Mucosa of gallbladder (tissue), 1 donor: ENCODE results near the gene GTSF1L. TPM values are rescaled to one million over a fixed set of nuclear protein-coding genes. Genes with fewer than 3 reads are reported as not detected.

Experiments used
- DNase-seq: peaks from one replicate; pipeline ENCODE4 v3.0.0-alpha.2; 2020; ENCODE audit warnings: low spot score
- total RNA-seq: library from RNA; stranded (reverse); gene quantifications from one replicate; pipeline ENCODE4 v1.2.1, GENCODE V29; 2021
- donor health status: DM: no; HTN: no; CAD: no.

GTSF1L gene
- total RNA-seq, 1 donor from 2014 or later: not detected

DNA sequence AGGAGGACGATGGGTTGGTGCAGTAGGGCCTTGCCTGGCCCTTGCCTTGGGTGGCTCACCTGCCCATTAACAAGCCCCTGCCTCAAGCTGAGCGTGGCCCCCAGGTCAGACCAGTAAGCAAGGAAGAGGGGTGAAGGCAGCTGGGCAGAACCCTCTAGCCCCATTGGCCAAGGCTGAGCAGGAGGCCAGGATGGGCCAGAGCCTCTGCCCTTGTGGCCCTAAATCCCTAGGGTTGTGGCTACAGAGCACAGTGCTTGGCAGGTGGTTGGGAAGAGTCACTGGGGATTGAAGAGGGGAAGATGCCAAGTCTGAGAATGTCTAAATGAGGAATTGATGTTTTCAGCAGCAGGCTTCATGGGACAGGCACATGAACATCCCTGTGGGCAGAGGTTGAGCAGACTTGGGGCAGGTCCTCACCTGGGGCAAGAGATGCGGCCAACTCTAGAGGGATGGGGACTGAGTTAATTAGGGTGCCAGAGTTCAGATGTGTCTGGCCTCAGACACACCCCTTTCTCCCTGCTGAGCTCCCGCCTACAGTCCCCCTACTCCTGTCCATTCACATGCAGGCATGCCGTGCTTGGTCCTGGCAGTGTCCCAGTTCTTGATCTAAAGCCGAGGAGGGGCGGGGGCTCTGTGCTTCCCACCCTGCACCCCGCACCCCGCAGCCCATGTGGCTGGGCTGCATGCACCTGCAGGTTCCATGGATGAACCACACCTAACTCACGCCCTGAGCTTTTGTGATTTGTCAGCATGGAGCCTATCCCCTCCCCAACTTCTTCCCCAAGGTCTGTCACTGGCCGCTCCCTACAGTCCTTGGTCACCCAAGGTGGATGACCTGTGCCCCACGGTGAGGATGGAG, 9.8 kb downstream of the GTSF1L start:
- DNase-seq: no peak

GRCh38 chr20:43716123-43716522, 10.7 kb downstream of the GTSF1L start:
- DNase-seq: no peak

- DNase-seq: no peak
Measured at GRCh38 chr20:43715511-43715910, 11.3 kb downstream of the GTSF1L start.

- DNase-seq: no peak
Measured at GRCh38 chr20:43715044-43715443, 11.8 kb downstream of the GTSF1L start.

GRCh38 chr20:43711098-43711654, 15.6 kb downstream of the GTSF1L start:
- DNase-seq: no peak

DNA sequence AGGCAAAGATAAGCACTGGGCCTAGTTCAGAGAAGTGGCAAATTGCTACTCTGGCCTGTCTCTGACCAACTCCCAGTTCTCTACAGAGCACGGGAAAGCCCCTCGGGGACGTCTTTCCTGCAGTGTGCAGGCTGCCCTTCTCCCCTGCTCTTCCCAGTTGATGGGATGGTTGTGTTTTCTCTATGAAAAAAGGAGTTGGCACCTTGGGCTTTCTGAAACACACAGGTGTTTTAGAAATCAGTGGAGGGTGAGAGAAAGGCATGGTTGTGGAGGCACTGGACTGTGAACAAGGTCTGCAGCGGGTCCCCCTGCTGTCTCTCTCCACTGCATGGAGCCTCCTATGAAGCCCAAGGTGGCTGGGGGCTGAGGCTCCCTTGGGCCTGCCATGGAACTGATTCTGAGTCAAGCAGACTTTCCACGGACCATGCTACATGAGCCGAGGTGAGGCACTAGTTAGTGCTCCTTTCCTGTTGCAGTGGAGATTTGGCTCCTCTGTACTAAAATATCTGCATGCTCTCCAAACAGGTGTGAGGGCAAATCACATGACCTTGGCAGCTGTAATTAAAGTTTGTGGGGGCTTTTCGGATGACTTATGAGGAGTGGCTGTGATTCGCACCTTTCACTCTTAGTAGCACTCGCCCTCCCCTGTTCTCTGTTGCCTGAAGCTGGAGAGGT, 16.3 kb downstream of the GTSF1L start:
- DNase-seq: no peak

GRCh38 chr20:43702502-43702901, 24.3 kb downstream of the GTSF1L start:
- no peak for DNase-seq

- no peak for DNase-seq
Measured at GRCh38 chr20:43700627-43701026, 26.2 kb downstream of the GTSF1L start.

- DNase-seq: no peak
Measured at GRCh38 chr20:43699941-43700565, 26.7 kb downstream of the GTSF1L start.

DNA sequence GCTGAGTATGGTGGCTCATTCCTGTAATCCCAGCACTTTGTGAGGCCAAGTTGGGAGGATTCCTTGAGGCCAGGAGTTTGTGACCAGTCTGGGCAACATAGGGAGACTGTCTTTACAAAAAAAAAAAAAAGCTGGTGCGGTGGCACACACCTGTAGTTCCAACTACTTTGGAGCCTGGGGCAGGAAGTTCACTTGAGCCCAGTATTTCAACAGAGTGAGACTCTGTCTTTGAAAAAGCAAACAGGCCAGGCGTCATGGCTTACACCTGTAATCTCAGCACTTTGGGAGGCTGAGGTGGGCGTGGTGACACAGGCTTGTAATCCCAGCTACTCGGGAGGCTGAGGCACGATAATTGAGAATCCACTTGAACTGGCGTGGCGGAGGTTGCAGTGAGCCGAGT, 31.2 kb downstream of the GTSF1L start:
- no peak for DNase-seq

DNA sequence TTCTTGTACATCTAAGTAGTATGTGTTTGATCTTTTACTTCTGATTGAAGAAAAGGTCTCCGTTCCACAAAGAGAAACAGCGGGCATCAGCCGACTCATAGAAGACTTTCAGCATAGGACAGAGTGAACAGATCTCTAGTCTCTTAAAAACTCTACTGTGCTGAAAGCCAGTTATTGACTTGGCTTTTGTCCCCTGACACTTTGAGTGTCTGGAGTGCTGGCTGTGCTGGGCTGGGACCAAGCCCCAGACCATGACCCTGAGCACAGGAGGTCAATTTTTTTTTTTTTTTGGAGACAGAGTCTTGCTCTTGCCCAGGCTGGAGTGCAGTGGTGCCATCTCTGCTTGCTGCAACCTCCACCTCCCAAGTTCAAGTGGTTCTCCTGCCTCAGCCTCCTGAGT, 32.0 kb downstream of the GTSF1L start:
- DNase-seq: no peak

GRCh38 chr20:43691928-43692524, 34.8 kb downstream of the GTSF1L start:
- peak; percentile 25 for DNase-seq

DNA sequence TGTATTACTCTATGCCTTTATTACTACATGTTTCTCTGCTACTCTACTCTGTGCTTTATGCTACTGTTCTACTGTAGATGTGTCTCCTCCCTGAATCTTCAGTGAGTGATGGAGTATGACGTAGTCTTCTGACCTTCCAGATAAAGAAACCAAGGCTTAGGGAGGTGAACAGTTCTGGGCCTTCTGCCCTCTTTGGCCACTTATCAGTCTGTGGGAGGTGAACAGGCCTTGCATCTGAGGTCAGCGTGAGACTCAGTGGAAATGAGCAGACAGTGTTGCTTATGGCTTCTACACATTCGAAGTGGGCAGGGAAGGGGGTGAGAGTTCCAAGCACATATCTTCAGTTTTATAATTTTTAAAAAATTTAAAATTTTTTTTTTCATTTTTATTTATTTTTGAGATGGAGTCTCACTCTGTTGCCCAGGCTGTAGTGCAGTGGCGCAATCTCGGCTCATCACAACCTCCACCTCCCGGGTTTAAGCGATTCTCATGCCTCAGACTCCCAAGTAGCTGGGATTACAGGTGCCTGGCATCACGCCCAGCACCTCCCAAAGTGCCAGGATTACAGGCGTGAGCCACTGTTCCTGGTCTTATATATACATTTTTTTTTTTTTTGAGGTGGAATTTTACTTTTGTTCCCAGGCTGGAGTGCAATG, 35.7 kb downstream of the GTSF1L start:
- no peak for DNase-seq

DNA sequence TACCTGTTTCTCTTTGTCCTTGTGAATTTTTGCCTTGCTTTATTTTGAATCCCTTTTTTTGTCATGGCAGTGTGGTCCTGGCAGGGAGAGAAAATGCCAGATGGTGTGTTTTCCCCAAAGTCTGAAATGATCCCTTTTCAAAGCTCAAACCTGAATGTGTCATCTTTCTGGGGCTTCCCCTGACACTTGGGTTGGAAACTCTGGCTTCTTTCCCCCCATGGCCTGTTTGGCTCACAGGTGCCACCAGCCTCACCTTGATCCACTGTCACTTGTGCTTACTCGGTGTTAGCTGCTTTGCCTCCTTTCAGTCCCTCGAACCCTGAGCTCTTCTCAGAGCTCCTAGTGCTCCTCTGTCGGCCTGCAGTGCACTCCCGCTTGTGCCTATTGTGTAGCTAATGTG, 37.6 kb downstream of the GTSF1L start:
- no peak for DNase-seq

DNA sequence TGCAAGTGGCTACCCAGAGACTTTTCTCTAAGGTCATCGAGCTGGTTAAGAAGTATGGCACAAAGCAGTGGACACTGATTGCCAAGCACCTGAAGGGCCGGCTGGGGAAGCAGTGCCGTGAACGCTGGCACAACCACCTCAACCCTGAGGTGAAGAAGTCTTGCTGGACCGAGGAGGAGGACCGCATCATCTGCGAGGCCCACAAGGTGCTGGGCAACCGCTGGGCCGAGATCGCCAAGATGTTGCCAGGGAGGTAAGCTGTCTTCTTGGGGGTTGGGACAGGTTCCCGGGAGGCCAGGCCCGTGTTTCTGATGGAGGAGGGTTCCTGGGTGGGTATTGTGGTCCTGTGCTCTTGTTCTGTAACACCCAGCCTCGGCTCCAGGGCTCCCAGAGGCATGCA, 40.0 kb downstream of the GTSF1L start:
- no peak for DNase-seq

GRCh38 chr20:43682446-43682845, 44.4 kb downstream of the GTSF1L start:
- DNase-seq: no peak

DNA sequence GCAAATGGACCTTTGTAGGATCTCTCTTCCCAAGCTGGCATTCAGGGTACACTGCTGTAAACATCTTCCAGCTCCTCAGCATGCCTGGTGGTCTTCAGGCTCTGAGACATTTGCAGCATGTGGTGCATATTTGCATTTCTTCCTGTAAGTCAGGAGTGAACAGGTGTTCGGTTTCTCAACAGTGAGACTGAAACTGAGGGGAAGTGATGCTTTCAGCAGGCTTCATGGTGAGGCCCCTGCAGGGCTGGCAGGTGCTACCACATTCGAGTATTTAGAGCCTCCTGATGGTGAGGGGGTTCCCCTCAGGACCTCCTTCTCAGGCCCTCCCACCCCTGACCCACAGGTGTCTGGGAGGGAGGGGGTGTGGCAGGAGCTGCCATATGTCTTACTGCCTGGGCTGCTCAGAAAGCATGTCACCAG, 44.8 kb downstream of the GTSF1L start:
- no peak for DNase-seq

DNA sequence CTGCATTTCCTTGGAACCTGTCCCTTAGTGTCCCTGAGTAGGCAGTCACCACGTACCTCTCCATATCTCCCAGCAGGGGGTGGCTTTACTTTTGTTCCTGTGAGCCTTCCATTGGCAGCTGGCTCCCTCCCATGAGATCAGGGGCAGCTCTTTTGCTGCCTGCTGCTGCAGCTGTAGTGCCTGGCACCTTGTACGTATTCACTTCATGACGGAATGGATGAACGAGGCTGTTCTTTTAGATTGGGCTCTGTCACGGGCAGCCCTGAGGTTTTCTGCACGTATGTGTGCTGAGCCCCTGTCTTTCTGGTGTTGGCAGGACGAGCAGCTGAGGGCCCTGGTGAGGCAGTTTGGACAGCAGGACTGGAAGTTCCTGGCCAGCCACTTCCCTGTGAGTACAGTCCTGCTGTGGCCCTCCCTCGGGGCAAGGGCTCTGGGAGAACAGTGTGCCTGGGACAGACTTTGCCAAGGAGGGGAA, 45.3 kb downstream of the GTSF1L start:
- no peak for DNase-seq

DNA sequence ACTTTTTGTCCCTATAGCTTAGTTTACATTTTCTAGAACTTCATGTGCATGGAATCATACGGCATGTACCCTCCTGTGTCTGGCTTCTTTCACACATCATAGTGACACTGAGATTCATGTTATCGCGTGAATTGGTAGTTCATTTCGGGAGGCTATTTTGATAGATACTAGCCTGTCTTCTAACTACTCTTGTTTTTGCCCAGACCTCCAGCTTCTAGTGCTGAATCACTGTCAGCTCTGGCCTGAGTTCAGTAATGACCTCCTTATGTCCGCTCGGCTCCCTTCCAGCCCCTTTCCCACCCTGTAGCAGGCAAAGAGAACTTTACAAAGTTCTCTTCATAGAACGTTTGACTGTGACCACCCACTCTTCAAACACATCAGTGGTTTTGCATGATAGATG, 45.8 kb downstream of the GTSF1L start:
- no peak for DNase-seq

DNA sequence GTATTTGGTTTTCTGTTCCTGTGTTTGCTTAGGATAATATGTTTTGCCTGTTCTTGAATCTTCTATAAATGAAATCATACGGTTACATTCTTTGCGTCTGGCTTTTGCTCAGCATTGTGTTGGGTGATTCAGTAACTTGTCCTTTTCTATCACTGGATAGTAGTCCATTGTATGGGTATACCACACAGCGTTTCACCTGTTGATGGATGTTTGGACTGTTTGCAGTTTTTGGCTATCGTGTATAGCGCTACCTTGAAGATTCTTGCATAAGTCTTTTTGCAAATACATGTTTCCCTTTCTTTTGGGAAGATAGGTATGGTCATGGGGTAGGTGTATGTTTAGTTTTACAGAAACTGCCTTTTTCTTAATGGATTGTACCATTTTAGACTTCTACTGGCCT, 50.4 kb downstream of the GTSF1L start:
- no peak for DNase-seq
